A549 (cell line): Measurements from ENCODE around the gene MAN1A2.

ENCODE experiments used
- CEBPB ChIP-seq, 2 experiments: fragments of >200 bp in 1 of 2; sonication (Bioruptor Twin) in 1 of 2; formaldehyde crosslinking in 1 of 2; IDR thresholded peaks; 2 replicates each; pipeline ENCODE4 v1.6.1; 2012 to 2016
- CHD2 ChIP-seq: fragments of 150-350 bp; IDR thresholded peaks from 2 replicates; pipeline ENCODE4 v1.6.1; 2014; ENCODE audit warnings: low read length; ENCODE audit not compliant: partially characterized antibody
- CHD4 ChIP-seq: fragments of 200-600 bp; sonication (generic); IDR thresholded peaks from 2 replicates; pipeline ENCODE4 v1.6.1; 2016; ENCODE audit warnings: antibody characterized with exemption, mild to moderate bottlenecking, borderline replicate concordance
- EP300 ChIP-seq, 2 experiments: fragments of >200 bp; sonication (Bioruptor Twin); formaldehyde crosslinking; IDR thresholded peaks; 2 replicates in 1 of 2; 3 replicates in 1 of 2; pipeline ENCODE4 v1.6.1; 2016 to 2017
- HOXA7 ChIP-seq: fragments of 250-450 bp; sonication (Bioruptor Pico); IDR thresholded peaks from 2 replicates; pipeline ENCODE4 v1.5.0; 2020; ENCODE audit warnings: mild to moderate bottlenecking, moderate library complexity
- TFCP2L1 ChIP-seq: fragments of 250-450 bp; sonication (Bioruptor Pico); IDR thresholded peaks from 2 replicates; pipeline ENCODE4 v1.5.0; 2021; ENCODE audit warnings: mild to moderate bottlenecking
- TF ChIP-seq, protein P1 (sequence below): fragments of >200 bp; sonication (Bioruptor Twin); formaldehyde crosslinking; IDR thresholded peaks from 3 replicates; pipeline ENCODE4 v1.5.1; 2016
- TF ChIP-seq, protein P2 (sequence below): fragments of 150-350 bp; IDR thresholded peaks from 2 replicates; pipeline ENCODE4 v1.6.1; 2014; ENCODE audit warnings: low read depth, mild to moderate bottlenecking, low read length
- TF ChIP-seq, protein P3 (sequence below): IDR thresholded peaks from 2 replicates; pipeline ENCODE4 v1.6.1; 2012

DNA sequence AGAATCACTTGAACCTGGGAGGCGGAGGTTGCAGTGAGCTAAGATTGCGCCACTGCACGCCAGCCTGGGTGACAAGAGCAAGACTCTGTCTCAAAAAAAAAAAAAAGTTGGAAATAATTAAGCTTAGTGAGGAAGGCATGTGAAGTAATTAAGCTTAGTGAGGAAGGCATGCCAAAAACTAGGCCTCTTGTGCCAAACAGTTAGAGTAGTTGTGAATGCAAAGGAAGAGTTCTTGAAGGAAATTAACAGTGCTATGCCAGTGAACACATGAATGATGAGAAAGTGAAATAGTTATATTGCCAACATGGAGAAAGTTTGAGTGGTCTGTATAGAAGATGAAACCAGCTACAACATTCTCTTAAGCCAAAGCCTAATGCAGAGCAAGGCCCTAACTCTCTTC is 85.0 kb downstream of the MAN1A2 start:
- TF ChIP-seq, protein P1, sequence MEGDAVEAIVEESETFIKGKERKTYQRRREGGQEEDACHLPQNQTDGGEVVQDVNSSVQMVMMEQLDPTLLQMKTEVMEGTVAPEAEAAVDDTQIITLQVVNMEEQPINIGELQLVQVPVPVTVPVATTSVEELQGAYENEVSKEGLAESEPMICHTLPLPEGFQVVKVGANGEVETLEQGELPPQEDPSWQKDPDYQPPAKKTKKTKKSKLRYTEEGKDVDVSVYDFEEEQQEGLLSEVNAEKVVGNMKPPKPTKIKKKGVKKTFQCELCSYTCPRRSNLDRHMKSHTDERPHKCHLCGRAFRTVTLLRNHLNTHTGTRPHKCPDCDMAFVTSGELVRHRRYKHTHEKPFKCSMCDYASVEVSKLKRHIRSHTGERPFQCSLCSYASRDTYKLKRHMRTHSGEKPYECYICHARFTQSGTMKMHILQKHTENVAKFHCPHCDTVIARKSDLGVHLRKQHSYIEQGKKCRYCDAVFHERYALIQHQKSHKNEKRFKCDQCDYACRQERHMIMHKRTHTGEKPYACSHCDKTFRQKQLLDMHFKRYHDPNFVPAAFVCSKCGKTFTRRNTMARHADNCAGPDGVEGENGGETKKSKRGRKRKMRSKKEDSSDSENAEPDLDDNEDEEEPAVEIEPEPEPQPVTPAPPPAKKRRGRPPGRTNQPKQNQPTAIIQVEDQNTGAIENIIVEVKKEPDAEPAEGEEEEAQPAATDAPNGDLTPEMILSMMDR = no peak
- TF ChIP-seq HOXA7 (CRISPR knock-in tag) = no peak
- TF ChIP-seq EP300 (IDR thresholded peaks at IDR 0.05) = no peak
- TF ChIP-seq, protein P2, sequence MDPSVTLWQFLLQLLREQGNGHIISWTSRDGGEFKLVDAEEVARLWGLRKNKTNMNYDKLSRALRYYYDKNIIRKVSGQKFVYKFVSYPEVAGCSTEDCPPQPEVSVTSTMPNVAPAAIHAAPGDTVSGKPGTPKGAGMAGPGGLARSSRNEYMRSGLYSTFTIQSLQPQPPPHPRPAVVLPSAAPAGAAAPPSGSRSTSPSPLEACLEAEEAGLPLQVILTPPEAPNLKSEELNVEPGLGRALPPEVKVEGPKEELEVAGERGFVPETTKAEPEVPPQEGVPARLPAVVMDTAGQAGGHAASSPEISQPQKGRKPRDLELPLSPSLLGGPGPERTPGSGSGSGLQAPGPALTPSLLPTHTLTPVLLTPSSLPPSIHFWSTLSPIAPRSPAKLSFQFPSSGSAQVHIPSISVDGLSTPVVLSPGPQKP = no peak
- TF ChIP-seq CEBPB (IDR thresholded peaks at IDR 0.05) = no peak
- TF ChIP-seq CHD4 = no peak
- TF ChIP-seq CHD2 = no peak
- TF ChIP-seq TFCP2L1 (CRISPR knock-in tag) = no peak
- TF ChIP-seq, protein P3, sequence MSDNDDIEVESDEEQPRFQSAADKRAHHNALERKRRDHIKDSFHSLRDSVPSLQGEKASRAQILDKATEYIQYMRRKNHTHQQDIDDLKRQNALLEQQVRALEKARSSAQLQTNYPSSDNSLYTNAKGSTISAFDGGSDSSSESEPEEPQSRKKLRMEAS = no peak
